Amniotic epithelial cell (primary cell): ENCODE measurements around the gene LKAAEAR1.

Source experiments
- DNase-seq: peaks from one replicate; pipeline ENCODE4 v3.0.0-alpha.2; 2010; ENCODE audit warnings: low read depth

The LKAAEAR1 gene

GRCh38 chr20:64050261-64051032 lies 33.8 kb downstream of the LKAAEAR1 start:
- DNase-seq, result no peak

DNA sequence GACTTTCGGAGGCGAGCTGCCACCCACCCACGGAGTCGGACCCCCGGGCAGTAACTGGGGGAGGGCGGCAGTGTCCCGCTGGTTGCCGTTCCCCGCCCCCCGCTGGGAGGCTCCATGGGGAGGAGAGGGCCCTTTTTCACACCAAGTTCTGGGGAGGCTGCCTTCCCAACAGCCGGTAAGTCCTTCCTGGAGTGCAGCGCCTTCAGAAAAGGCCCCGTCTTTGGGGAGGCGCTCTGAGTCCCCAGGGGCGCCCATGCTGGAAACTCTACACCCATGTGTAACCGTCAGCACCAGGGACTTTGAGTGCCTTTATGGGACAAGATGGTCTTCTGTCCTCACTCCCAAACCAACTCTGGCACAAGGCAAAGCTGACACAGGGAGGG lies 34.3 kb downstream of the LKAAEAR1 start:
- DNase-seq, result no peak

DNA sequence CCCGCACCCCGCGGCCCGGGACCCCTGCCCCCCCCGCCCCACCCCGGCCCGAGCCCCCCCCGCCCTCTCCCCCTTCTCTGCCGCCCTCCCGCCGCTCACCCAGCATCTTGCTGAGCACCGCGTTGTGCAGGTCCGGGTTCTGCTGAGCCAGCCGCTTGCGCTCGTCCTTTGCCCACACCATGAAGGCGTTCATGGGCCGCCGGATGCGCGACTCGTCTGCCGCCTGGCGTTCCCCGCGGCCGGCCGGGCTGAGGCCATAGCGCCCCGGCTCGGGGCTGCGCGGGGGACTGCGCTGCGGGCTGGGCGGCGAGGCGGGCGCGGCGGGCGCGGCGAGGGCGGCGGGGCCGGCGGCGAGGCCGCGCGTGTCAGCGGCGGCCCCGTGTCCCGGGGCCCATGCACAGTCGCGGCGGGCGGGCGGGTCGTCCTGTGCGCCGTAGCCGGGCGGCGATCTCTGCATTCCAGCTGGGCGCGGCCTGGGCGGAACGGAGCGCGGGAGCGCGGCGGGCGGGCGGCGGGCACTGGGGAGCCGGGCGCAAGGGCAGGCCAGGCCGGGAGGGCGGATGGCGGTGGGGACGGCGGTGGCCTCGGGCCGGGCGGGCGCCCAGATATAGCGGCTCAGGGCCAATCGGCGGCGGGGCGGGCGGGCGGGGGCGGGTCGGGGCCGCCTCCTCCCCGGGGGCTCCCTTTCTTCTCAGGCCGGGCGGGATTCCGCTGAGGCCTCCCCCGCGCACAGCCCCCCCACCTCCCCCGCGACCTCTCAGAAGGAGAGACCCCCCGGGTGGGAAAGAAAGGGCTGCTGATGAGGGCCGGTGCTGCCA lies 34.9 kb downstream of the LKAAEAR1 start, which contains the start of gene SOX18:
SOX18 (minus strand) TSS at position 580 of the 818 bp plus-strand sequence; CDS start at position 457, 123 bp downstream.
- DNase-seq, result no peak

- DNase-seq, result no peak
Measured at GRCh38 chr20:64048402-64049044, 35.7 kb downstream of the LKAAEAR1 start.

GRCh38 chr20:64047968-64048401 lies 36.2 kb downstream of the LKAAEAR1 start:
- DNase-seq, result no peak

- no peak for DNase-seq
Measured at GRCh38 chr20:64047046-64047389, 37.2 kb downstream of the LKAAEAR1 start.

DNA sequence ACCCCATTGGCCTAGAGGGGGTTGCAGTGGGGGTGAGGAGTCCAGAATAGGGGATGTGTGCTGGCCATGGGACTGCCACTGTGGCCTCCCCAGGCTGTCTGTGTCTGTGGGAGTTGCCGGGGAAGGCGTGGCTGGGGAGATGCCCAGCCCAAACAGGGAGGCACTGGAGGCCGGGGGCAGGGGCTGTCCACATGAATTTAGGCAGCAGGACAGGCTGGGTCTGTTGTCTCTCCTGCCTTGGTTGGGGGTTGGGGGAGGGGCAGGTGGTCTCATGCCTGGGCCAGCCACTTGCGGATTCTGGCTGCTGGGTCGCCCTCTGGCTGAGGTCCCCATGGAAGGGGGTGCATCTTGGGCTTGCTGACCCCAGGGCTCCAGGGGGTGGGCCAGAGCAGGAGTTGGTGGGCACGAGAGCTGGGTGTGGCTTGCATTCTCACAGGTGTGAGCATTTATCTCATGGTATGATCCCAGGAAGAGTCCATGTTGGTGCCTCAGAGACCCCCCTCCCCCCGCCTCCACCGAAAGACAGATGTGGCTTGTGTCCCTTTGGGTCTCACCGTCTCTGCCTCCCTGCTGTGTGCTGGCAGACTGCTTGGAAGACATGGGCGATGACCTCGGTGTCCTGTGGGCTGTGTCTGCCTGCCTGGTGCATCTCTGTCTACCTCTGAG lies 38.7 kb downstream of the LKAAEAR1 start:
- no peak for DNase-seq

DNA sequence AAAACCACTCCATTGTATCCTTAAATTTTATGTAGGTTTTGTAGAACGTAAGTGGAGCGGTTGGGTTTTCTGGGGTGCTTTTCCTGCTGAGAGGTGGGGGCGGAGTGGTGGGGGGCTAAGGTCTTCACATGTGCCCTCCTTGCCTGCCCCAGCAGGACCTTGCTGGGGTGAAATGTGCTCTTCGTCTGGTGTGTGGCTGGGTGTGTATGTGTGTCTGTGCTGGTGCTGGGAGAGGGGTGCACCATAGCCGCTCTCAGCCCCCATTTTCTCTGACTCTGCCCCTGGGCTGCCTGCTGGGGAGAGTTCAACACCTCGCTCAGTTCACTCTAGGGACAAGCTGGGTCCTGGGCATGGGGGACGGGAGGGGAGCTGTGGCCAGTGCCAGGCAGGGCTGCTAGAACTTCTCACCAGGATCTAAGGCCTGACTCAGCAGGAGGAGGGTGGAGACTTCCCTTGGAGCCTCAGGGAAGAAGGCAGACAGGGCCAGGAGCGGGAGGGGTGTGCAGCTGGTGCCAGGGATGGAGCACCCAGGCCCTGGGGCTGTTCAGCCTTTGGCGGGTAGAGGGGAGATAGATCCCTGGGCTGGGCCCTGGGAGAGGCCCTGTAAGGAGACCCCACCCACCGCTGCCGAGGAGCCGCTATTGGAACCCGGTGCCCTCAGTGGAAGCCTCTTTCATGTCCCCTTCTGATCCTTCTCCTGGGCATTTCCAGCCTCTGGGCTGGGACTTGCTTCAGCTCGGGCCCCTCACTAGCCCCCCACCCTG lies 39.5 kb downstream of the LKAAEAR1 start:
- DNase-seq, result peak; percentile 47

DNA sequence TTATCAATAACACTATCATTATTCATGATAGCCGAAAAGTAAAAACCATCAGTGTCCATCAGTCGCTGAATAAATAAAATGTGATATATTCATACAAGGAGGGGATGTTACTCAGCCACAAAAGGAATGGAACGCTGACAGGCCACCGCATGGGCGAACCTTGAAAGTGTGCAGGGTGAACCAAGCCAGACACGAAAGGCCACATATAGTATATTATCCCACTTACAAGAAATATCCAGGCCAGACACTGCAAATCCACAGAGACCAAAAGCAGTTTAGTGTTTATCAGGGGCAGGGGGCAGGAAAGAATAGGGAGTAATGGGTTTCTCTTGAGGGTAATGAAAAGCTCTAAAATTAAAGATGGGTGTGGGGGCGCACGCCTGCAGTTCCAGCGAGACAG lies 40.4 kb downstream of the LKAAEAR1 start:
- DNase-seq, result no peak

- no peak for DNase-seq
Measured at GRCh38 chr20:64042054-64042781, 42.0 kb downstream of the LKAAEAR1 start.

GRCh38 chr20:64041781-64042053 lies 42.5 kb downstream of the LKAAEAR1 start:
- no peak for DNase-seq

DNA sequence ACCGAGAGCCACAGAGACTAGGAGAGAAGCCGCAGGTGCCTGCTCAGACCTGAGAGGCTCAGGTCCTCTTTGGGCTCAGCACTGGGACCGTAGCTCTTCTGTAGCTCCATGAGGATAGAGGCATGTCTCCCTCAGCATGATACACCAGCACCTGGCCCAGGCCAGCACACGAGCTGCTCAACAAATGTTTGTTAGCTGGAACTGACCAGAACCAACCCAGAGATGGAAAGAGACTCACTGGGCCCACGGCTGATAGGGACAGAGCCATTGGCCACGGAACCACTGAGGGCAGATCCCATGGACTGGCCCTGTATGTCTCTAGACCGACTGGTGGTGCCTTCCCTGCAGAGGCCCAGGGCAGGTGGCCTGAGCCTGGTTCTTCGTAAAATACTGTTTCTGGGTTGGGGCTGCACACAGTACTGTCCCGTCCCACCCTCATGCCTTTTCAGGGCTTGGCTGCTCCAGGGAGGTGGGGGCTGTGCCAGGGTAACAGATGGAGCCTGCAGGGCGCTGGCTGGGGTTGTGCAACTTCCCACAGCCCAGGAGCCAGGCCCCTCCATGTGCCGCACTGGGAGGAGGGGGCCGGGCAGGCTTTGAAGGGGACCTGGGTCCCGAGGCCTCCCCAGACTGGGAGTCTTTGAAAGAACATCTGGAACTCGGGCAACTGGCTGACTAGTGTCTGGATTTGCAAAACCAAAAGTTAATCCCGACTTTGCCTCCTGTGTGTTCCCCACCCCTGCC lies 43.0 kb downstream of the LKAAEAR1 start:
- DNase-seq, result no peak

GRCh38 chr20:64040231-64041039 lies 43.8 kb downstream of the LKAAEAR1 start:
- DNase-seq, result no peak

GRCh38 chr20:64039293-64040160 lies 44.7 kb downstream of the LKAAEAR1 start:
- no peak for DNase-seq

GRCh38 chr20:64038565-64039292 lies 45.5 kb downstream of the LKAAEAR1 start:
- DNase-seq, result peak; percentile 63

- DNase-seq, result no peak
Measured at GRCh38 chr20:64038224-64038564, 46.0 kb downstream of the LKAAEAR1 start.

GRCh38 chr20:64037498-64038213 lies 46.5 kb downstream of the LKAAEAR1 start:
- DNase-seq, result no peak
